NCI-H2081 (cell line): ENCODE data around the gene ERLIN1.
"Not testable (repeated sequence)": the region's sequence is repeated elsewhere in the genome, so short reads cannot be mapped to it uniquely, and the experiment has no call there.

ENCODE experiments used
- DNase-seq, 2 experiments: peaks; one replicate each; lab custom pipeline; 2025; lab: John Stamatoyannopoulos, UW

The ERLIN1 gene

DNA sequence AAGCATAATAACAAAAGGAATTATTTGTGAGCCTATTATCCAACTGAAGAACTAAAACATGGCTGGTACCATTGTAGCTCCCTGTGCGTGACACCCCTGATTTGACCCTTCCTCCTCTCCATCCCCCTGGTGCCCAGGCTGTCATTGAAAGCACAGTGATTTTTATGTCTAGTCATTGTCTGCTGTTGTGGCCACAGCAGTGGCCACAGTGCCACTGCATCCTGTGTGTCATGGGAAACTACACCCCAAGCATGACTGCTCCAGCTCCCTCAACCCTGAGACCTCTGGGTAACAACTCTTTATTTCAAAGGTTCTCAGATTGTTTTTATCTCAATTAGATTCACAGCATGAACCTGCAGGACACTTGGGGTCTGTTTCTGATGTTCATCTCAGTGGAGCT, 52.0 kb downstream of the ERLIN1 start:
- no peak for DNase-seq

DNA sequence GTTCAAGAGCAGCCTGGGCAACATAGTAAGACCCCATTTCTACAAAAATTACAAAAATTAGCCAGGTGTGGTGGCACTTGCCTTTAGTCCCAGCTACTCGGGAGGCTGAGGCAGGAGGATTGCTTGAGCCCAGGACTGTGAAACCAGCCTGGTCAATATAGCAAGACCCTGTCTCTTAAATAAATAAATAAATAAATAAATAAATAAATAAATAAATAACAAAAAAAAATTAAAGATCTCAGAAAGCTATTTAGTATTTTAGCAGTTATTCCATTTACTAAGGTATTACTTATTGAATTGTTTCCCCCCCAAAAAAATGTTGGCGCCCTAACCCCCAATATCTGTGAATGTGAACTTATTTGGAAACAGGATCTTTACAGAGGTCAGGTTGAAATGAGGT, 53.4 kb downstream of the ERLIN1 start:
- no peak for DNase-seq

DNA sequence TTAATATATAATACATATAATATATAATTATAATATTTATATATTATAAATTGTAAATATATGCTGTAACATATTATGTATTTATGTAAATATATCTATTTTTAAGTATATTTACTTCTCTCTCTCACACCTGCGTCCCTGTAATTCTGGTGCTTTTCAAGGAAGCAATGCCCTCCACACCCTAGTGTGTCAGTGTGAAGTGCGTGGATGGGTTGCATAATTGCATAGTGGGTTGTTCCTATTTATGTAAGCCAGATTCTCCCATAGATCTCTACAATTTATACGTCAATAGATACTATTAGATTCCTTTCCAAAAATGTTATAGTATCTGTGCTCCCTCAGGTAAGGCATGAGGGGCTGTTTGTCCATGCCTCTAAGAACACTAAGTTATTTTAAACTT, 54.3 kb downstream of the ERLIN1 start:
- no peak for DNase-seq

DNA sequence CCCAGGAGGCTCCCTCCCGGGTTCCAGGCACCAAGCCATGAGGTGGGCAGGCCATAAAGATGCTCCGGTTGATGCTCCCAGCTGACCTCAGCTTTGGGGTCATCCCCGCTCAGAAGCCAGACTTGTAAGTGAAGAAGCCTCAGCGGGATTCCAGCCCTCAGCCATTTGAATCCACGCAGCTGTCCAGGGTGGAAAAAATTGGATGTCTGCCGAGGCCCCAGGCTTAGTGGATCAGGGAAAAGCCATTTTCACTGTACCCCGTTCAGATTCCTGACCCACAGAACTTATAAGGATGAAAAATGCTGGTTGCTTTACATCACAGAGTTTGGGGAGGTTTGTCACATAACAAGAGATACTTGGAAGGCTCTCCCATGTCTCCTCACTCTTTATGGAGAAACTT, 55.0 kb downstream of the ERLIN1 start:
- no peak for DNase-seq

DNA sequence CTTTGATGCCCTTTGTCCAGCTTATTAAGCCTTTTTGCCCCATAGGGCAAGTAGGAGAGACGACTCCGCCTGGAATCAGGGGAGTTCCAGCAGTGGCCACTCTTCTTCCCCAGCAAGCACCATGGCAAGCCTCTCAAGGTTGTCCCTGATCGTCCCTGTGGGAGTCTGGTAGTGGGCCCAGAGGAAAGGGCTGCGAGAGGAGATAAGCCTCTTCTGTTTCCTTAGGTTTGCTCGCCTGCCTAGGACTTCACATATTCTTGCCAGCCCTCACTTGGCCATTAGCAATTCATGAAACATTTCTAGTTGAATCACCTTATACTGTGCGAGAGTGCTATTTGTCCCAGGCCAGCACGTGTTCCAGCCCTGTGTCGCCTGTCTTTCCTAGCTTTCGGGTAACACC, 56.4 kb downstream of the ERLIN1 start:
- DNase-seq: no peak

DNA sequence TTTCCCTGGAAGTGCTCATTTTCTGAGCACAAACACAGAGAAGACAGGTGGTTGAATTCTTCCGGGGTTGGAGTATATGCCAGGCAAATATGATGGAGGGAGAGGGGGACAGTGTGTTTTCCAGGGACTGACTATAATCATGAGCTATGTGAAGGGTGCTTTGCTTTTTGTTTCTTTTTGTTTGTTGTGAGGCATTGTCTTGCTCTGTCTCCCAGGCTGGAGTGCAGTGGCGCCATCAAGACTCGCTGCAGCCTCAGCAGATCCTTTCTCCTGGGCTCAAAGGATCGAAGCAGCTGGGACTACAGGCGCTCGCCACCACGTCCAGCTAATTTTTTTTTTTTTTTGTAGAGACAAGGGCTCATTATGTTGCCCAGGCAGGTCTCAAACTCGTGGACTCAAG, 56.9 kb downstream of the ERLIN1 start:
- DNase-seq: no peak

DNA sequence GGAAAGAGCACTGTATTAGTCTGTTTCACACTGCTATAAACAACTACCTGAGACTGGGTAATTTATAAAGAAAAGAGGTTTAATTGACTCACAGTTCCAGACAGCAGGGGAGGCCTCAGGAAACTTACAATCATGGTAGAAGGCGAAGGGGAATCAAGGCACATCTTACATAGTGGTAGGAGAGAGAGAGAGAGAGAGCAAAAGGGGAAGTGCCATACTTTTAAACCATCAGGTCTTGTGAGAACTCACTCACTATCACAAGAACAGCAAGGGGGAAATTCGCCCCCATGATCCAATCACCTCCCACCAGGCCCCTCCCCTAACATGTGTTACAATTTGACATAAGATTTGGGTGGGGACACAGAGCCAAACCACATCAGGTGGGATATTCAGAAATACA, 60.5 kb downstream of the ERLIN1 start:
- not testable (repeated sequence) for DNase-seq

DNA sequence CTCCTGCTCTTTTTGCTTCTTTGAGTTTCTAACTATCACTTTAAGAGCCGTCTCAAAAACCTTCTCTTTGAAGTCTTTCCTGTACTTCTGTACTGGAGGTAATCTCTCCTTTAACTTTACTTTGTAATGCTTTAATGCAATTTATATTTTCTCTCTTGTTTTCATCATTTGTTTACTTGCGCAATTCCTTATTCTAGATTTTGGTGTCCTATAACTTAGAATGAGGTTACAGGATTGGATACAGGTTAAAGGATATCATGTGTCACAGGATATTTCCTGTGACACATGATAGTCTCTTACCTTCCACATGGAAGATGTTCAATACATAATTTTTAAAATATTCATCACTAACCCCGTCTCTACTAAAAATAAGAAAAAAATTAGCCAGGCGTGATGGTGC, 61.7 kb downstream of the ERLIN1 start:
- DNase-seq: no peak

DNA sequence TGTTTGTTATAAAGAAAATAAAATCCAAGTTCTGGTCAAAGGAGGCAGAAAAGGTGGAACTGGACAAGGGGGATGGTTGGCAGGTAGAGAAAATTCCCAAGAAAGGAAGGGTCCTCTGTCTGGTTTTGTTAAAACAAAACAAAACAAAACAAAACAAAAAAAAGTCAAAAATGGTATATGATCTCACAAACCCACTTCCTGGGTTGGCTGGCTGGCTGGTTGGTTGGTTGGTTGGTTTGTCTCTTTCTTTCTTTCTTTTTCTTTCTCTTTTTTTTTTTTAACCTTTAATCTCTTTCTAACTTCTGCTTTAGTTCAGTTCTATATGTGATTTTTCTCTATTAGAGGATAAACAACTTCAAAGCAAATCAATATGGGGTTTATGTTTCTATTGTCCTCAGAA, 63.0 kb downstream of the ERLIN1 start:
- no peak for DNase-seq

DNA sequence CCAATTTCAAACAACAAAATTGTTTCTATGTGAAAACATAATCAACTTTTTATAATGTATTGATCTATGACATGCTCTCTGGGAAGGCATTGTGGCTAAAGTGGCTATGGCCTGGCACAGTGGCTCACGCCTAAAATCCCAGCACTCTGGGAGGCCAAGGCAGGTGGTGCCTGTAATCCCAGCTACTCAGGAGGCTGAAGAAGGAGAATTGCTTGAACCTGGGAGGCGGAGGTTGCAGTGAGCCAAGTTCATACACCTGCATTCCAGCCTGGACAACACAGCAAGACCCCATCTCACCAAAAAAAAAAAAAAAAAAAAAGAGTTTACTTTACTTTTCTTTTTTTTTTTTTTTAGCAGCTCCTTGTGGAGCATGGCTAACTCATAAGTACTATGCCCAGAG, 65.3 kb downstream of the ERLIN1 start:
- DNase-seq: no peak

DNA sequence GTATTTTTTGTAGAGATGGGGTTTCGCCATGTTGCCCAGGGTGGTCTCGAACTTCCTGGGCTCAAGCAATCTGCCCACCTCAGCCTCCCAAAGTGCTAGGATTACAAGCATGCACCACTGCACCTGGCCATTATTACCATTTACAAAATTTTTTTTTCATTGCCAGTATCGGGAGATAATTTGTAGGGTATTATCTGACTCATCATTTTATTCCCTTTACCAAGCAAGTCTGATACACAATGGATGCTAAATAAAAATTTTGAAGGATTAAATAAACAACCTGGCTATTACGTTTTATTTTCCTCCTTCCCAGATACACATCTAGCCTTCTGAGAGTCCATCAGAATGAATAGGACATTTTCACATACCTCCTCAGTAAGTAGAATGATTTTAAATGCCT, 66.1 kb downstream of the ERLIN1 start:
- no peak for DNase-seq

DNA sequence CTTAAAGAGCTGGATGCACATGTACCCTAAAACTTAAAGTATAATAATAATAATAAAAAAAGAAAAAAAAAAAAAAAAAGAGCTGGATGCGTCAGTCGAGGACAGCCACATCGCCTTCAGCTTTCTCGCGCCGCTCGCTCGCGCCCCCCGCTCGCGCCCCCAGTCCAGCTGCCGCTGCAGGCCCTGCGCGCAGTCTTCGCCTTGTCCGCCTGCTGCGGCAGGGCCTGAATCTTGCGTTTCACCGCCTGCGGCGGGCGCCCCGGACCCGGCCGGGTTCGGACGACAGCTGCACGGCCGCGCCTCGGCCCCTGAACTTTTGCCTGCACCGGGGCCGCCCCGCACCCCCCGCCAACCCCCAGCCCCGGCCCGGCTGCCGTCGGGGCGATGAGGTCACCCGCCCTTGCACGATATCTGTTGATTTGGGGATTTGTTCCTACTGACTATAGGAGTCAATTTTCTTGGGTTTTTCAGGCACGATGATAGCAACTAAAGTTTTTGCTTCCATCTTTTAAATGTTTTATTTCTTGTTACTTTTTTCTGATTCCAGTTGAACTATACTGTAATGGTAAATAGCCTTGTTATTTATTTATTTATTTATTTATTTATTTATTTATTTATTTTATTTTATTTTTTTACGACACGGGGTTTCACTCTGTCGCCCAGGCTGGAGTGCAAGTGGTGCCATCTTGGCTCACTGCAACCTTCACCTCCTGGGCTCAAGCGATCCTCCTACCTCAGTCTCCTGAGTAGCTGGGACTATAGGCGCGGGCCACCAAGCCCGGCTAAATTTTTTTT, 70.7 kb downstream of the ERLIN1 start:
- DNase-seq: no peak

DNA sequence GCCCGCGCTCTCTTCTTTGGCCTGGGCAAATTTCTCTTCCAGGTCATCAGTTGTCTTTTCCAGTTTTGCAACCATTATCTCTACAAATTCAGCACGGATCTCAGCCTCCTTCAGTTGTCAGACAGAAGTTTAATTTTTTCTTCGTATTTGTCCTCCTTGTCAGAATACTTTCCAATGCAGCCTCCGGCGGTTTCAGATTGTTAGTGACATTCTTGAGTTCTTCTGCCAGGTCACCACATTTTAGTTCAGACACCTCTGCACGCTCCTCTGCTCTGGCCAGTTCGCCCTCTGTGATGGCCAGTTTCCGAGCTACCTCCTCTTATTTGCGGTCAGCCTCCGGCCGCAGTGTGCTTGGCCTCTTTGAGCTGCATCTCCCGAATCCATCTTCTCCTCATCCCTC, 71.4 kb downstream of the ERLIN1 start:
- no peak for DNase-seq

DNA sequence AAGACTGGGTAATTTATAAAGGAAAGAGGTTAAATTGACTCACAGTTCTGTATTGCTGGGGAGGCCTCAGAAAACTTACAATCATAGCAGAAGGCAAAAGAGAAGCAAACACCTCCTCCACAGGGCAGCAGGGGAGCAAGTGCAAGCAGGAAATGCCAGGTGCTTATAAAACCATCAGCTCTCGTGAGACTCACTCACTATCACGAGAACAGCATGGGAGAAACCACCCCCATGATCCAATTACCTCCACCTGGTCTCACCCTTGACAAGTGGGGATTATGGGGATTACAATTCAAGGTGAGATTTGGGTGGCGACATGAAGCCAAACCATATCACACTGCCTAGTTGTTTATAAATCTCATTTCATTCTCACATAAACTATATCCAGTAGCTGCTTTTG, 76.2 kb downstream of the ERLIN1 start:
- peak in 1 of 2 experiments; percentile 12 for DNase-seq

DNA sequence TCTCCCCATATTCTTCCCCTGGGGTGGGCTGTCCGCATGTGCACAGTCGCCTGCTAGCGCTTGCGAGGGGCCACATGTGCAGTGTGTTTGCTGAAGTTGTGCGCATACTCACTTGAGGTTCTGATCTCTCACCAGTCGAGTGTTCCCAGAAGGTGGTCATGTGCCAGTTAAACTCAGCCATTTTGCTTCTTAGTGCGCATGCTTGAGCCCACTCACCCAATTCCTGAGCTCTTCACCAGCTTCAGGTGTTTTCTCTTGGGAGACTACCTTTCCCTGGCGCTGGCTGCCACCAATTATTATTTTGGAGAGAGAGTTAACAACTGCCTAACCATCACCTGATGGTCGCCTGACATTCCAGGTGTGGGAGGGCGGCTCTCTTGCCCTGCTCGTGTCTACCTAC, 79.0 kb downstream of the ERLIN1 start:
- DNase-seq: no peak

DNA sequence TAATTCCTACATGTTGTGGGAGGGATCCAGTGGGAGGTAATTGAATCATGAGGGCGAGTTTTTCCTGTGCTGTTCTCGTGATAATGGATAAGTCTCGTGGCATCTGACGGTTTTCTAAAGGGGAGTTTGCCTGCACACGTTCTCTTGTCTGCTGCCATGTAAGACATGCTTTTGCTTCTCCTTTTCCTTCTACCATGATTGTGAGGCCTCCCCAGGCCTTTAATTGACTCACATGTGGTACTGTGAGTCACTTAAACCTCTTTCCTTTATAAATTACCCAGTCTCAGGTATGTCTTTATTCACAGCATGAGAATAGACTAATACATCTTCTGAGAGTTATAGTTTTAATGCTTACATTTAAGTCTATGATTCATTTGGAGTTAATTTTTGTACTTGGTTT, 81.5 kb downstream of the ERLIN1 start:
- no peak for DNase-seq

DNA sequence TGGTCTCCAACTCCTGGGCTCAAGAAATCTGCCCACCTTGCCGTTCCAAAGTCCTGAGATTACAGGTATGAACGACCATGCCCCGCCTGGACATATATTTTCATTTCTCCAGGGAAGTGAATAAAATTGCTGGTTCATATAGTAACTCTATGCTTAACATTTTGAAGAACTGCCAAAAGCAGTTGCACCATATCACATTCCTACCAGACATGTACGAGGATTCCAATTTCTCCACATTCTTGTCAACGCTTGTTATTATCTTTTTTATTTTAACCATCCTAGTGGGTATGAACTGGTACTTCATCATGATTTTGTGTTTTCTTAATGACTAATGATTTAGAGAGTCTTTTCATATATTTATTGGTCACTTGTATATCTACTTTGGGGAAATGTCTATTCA, 82.2 kb downstream of the ERLIN1 start:
- no peak for DNase-seq

DNA sequence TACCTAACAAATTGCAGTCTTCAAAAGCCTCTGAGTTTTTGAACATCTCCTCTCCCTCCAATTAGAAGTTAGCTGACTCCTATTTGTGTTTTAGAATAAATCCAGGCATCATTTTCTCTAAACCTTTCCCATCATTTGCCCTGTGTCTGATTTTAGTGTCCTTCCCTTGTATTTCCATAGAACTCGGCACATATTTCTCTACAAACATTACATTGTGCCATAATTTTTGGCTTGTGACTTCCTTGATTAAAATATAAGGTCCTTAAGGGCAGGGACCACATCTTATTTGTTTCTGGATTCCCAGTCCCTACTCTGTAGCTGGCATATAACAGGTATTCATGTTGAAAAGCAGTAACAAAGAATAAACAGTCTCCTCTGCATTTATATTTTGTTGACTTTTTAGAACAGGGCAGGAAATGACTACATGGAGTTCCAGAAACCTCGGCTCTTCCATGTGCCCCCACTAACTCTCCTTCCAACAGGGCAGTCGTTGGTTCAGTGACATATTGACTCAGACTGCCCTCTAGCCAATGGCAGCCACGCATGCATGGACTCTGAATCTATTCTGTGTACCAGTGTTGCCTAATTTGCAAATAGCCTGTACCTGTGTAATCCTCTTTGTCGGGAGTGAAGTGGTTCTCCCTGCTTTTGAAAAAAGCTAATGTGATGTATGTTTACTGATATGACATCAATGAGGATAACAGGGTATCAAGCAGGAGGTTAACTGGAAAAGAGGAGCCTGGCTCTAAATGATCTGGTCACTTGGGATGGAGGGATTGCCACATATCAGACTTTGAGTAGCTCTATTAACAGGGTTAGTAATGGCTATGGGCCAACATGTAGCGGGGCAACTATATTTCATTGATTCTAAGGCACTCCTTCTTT, 84.4 kb downstream of the ERLIN1 start:
- peak in 1 of 2 experiments; percentile 1 for DNase-seq

DNA sequence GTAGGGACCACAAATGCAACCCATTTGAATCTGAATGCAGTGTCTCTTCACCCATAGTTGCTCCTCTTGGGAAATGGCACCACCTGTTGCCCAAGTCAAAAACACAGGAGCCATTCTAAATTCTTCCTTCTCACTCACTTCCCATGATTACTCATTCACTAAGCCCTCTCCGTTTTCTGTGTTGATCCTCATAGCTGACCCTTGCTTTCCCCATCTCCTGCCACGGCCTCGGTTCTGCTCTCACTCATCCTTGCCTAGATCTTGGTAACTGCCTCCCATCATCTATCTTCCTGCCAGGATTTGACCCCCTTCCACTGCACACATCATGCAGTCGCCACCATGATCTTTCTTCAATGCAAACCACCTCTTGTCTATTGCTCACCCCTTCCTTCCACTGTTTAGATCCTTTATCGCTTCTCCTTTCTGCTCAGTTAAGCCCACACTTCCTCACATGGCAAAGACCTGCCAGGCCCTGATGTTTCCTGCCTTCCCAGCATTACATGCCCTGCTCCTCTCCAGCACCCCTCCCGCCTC, 85.1 kb downstream of the ERLIN1 start:
- no peak for DNase-seq
